Measurements from ENCODE around the gene XKR3.

XKR3 gene

DNA sequence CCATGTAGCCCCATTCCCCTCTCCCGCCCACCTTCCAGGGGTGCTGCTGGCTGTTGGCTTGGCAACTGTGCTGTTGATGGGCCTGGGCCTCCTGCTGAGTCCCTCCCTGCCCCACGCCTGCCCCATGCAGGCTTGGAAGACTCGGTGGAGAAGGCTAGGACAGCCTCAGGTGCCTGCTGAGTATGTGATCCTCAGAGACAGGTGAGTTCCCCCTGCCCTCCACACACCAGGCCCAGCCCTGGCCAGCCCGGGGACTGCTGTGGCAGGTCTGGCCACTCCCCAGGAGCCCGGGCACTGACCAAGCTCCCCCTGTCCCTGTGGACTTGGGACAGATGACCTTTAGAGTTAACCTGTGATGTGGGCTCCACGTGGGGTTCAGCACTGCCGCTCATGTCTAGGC is 20.7 kb upstream of the XKR3 start:
- TF ChIP-seq, protein P1, sequence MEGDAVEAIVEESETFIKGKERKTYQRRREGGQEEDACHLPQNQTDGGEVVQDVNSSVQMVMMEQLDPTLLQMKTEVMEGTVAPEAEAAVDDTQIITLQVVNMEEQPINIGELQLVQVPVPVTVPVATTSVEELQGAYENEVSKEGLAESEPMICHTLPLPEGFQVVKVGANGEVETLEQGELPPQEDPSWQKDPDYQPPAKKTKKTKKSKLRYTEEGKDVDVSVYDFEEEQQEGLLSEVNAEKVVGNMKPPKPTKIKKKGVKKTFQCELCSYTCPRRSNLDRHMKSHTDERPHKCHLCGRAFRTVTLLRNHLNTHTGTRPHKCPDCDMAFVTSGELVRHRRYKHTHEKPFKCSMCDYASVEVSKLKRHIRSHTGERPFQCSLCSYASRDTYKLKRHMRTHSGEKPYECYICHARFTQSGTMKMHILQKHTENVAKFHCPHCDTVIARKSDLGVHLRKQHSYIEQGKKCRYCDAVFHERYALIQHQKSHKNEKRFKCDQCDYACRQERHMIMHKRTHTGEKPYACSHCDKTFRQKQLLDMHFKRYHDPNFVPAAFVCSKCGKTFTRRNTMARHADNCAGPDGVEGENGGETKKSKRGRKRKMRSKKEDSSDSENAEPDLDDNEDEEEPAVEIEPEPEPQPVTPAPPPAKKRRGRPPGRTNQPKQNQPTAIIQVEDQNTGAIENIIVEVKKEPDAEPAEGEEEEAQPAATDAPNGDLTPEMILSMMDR (IDR thresholded peaks at IDR 0.05), result no peak
- no peaks in the 10 kb centered on the region for H3K9me3 ChIP-seq
- no peak overlapping the region for H3K27ac ChIP-seq
- H3K4me1 ChIP-seq (ENCODE audit: control insufficient read depth in 1 of 2, insufficient read depth in 1 of 2, low read depth in 1 of 2, low read length in 1 of 2), result no peaks in the 10 kb centered on the region
- H3K27me3 ChIP-seq, result no peaks in the 10 kb centered on the region
- no peaks in the 10 kb centered on the region for H3K36me3 ChIP-seq
- H3K4me3 ChIP-seq (ENCODE audit: low read depth in 1 of 2, low read length in 1 of 2), result no peak overlapping the region

DNA sequence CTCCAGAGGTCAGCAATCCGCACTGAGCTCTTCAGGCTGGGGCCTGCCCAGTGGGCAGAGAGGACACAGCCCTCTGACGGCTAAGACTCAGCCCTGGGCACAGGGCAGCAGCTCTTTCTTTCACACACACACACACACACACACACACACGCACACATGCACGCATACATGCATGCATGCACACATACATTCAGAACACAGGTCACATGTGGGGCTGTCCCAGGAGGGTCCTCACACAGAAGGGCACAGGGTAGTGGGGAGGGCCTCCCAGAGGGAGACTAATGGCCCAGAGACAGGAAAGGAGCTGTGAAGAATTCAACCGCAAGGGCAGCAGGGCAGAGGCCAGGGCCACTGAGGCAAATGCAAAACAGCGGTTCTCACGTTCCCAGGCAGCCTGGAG is 20.3 kb upstream of the XKR3 start:
- Histone ChIP-seq H3K4me1 (ENCODE audit: control insufficient read depth in 1 of 2, insufficient read depth in 1 of 2, low read depth in 1 of 2, low read length in 1 of 2) (no peaks in the 10 kb centered on the region), H3K27ac (no peak overlapping the region), H3K27me3 (no peaks in the 10 kb centered on the region), H3K36me3 (no peaks in the 10 kb centered on the region), H3K4me3 (ENCODE audit: low read depth in 1 of 2, low read length in 1 of 2) (no peak overlapping the region), H3K9me3 (no peaks in the 10 kb centered on the region)
- TF ChIP-seq, protein P1 (IDR thresholded peaks at IDR 0.05), result no peak

DNA sequence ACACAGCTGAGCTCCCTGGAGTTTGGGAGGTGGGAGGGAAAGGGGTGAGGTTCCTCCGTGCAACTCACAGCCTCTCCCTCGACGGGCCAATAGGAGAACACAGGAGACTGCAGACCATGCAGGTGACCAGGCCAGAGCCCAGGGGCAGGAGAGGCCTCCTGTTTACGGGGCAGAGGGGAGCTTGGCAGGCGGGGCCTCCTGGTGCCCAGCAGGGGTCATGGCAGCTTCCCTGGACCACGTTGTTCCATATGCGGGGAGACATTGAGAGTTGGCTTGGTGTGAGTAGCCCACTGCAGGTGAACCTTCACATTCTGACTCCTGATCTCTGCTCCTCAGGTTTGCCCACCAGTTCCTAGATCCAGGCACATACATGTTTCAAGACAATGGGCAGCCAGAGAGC is 19.3 kb upstream of the XKR3 start:
- no peak overlapping the region for H3K27ac ChIP-seq
- no peaks in the 10 kb centered on the region for H3K36me3 ChIP-seq
- no peak overlapping the region for H3K4me3 ChIP-seq (ENCODE audit: low read depth in 1 of 2, low read length in 1 of 2)
- no peaks in the 10 kb centered on the region for H3K4me1 ChIP-seq (ENCODE audit: control insufficient read depth in 1 of 2, insufficient read depth in 1 of 2, low read depth in 1 of 2, low read length in 1 of 2)
- no peaks in the 10 kb centered on the region for H3K9me3 ChIP-seq
- no peaks in the 10 kb centered on the region for H3K27me3 ChIP-seq
- TF ChIP-seq, protein P1 (IDR thresholded peaks at IDR 0.05), result no peak

DNA sequence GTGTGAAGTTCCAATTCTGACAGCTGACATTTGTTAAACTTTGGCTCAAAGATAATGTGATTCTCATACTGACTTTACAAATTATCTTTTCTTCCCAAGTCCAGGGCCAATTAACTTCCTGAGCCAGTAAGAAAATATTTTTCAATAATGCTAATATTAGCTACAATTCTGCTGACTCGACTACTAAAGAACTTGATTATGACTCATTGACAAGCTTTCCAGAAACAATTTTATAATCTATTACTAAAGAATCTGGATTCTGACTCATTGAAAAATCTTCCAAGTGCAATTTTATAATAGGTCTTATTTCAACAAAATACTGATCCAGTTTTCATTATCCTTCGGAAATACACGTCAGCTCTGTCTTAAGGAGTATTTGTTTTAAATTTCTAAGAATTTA is 12.9 kb upstream of the XKR3 start:
- Histone ChIP-seq H3K27me3 (no peaks in the 10 kb centered on the region), H3K36me3 (no peaks in the 10 kb centered on the region), H3K27ac (no peak overlapping the region), H3K4me3 (ENCODE audit: low read depth in 1 of 2, low read length in 1 of 2) (no peak overlapping the region), H3K4me1 (ENCODE audit: control insufficient read depth in 1 of 2, insufficient read depth in 1 of 2, low read depth in 1 of 2, low read length in 1 of 2) (peaks cover 17 to 23% of the 10 kb centered on the region in 2 experiments), H3K9me3 (no peaks in the 10 kb centered on the region)
- TF ChIP-seq, protein P1 (IDR thresholded peaks at IDR 0.05), result no peak

DNA sequence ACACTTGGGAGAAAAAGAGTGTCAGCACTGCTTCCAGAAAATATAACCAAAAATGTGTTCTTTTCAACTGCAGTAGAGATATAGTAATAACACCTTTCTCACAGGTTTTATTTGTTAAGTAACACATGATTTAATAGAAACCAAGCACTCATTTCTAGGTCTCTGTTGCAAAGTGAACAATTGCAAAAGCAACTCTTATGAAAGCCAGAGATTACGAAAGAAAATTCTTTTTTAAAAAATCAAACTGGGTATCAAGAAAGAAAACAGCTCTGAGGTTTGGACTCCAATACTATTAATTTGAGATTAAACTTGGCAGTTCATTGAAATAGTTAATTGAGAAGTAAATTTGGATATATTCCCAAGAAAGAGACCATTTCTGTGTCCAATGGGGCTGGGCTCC is 9.8 kb upstream of the XKR3 start:
- H3K4me1 ChIP-seq (ENCODE audit: control insufficient read depth in 1 of 2, insufficient read depth in 1 of 2, low read depth in 1 of 2, low read length in 1 of 2), result peaks cover 17 to 23% of the 10 kb centered on the region in 2 experiments
- no peaks in the 10 kb centered on the region for H3K36me3 ChIP-seq
- no peaks in the 10 kb centered on the region for H3K9me3 ChIP-seq
- H3K27me3 ChIP-seq, result no peaks in the 10 kb centered on the region
- TF ChIP-seq, protein P1 (IDR thresholded peaks at IDR 0.05), result no peak
- no peak overlapping the region for H3K27ac ChIP-seq
- no peak overlapping the region for H3K4me3 ChIP-seq (ENCODE audit: low read depth in 1 of 2, low read length in 1 of 2)

DNA sequence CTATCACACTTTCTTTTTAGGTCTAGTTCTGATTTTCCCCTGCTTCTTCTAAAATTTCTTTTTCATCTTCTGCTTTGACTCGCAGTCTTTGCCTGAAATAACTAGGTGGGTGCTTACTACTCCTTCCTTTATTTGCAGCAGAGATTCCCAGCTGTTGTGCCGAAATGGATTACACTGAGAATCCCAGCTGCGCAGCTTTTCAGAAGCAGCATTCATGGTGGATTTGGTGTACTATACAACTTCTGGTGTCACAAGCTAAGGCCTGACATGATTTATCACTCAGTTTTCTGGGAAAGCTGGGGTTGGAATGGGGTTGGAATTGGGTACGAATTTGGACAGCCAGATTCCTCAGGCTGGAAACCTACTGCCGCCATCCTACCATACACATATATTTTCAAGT is 6.0 kb upstream of the XKR3 start:
- no peak overlapping the region for H3K4me3 ChIP-seq (ENCODE audit: low read depth in 1 of 2, low read length in 1 of 2)
- no peaks in the 10 kb centered on the region for H3K9me3 ChIP-seq
- peaks cover 17 to 23% of the 10 kb centered on the region in 2 experiments for H3K4me1 ChIP-seq (ENCODE audit: control insufficient read depth in 1 of 2, insufficient read depth in 1 of 2, low read depth in 1 of 2, low read length in 1 of 2)
- no peaks in the 10 kb centered on the region for H3K27me3 ChIP-seq
- H3K27ac ChIP-seq, result no peak overlapping the region
- TF ChIP-seq, protein P1 (IDR thresholded peaks at IDR 0.05), result no peak
- H3K36me3 ChIP-seq, result no peaks in the 10 kb centered on the region
